ENCODE measurements around the gene EMP3.

- TF ChIP-seq, protein P1, sequence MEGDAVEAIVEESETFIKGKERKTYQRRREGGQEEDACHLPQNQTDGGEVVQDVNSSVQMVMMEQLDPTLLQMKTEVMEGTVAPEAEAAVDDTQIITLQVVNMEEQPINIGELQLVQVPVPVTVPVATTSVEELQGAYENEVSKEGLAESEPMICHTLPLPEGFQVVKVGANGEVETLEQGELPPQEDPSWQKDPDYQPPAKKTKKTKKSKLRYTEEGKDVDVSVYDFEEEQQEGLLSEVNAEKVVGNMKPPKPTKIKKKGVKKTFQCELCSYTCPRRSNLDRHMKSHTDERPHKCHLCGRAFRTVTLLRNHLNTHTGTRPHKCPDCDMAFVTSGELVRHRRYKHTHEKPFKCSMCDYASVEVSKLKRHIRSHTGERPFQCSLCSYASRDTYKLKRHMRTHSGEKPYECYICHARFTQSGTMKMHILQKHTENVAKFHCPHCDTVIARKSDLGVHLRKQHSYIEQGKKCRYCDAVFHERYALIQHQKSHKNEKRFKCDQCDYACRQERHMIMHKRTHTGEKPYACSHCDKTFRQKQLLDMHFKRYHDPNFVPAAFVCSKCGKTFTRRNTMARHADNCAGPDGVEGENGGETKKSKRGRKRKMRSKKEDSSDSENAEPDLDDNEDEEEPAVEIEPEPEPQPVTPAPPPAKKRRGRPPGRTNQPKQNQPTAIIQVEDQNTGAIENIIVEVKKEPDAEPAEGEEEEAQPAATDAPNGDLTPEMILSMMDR (IDR thresholded peaks at IDR 0.05) = no peak
- TF ChIP-seq EZH2phosphoT487 (IDR thresholded peaks at IDR 0.05) = no peak
Measured at GRCh38 chr19:48287748-48288147, 37.6 kb upstream of the EMP3 start.
